GM21526 (cell line): ENCODE data around the gene PRXL2A.

Experiments
- ATAC-seq: cut with Tn5 transposase; IDR thresholded peaks from one replicate; pipeline ENCODE4 v1.9.1; 2021; ENCODE audit warnings: moderate library complexity; ENCODE audit not compliant: unreplicated experiment, low FRiP score

The PRXL2A gene

DNA sequence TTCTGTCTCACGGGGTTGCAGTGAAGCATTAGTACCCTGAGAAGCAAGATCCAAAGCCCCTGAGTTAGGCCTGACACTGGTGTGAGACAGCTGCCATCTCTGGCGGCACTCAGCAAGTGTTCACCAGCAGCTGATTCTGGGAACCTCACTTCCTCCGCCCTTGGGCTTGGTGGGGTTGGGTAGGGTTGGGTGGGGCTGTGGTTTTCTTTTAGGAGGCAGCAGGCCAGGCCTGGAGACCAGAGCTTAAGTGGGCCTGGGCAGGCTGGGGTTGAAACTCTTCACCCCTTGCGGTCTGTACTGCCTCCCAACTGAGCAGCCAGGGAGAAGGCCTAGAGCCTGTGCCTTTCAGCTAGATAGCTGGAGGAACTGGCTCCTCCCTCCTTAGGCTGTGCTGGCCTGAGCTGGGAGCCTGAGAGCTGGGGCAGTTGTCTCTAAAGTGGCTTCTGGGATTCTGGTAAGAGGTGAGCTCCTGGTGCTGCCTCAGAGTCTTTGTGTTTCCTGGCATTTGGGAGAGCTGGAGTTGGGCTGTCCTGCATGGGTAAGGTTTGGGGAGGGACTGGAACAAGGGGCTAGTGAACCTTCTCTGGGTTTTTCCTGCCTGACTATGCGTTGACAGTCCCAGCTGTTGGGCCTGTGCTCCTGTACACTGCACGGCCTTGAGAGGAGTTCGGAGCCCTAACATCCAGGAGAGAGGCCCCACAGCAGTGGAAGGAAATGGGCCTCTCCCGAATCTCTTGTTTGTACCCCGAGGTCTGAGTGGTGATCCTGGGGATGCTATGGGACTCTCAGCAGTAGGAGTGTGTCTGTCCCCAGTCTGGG is 50.9 kb downstream of the PRXL2A start:
- ATAC-seq: peak; percentile 48

DNA sequence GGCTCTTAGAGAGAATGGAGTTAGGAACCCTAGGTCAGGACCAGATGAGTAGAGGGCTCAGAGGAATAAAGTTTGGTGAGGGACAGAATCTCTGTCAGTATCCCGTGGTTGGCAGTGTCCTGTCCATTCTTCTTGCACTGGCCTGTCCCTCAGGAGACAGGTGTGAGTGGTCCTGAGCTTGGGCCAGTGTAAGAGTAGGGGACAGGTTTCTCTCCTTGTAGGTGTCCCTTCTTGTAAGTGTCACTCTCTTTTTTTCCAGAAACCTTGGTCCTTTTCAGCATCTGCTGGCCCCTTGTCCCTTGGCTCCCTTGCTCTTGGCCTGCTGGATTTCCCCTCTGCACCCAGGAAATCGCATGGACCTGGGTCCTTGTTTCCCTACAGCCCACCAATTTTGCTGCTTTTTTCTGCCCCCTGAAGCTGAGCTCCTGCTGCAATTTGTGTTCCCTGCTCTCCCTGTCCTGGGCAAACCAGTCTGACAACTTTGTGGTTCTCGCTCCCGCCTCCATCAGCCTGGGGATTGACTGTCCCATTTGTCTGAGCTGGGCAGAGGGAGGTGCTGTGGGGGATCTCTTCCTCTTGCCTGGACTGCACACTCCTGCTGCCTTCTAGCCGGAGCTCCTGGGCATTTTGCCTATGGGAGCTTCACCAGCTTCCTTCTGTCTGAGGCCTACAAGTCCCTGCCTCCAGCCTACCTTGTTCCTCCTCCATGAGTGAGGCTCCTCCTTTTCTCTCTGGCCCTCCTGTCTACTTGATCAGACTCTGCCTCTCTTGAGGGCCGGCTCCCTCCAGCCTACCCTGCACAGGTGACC is 52.3 kb downstream of the PRXL2A start:
- no peak for ATAC-seq

DNA sequence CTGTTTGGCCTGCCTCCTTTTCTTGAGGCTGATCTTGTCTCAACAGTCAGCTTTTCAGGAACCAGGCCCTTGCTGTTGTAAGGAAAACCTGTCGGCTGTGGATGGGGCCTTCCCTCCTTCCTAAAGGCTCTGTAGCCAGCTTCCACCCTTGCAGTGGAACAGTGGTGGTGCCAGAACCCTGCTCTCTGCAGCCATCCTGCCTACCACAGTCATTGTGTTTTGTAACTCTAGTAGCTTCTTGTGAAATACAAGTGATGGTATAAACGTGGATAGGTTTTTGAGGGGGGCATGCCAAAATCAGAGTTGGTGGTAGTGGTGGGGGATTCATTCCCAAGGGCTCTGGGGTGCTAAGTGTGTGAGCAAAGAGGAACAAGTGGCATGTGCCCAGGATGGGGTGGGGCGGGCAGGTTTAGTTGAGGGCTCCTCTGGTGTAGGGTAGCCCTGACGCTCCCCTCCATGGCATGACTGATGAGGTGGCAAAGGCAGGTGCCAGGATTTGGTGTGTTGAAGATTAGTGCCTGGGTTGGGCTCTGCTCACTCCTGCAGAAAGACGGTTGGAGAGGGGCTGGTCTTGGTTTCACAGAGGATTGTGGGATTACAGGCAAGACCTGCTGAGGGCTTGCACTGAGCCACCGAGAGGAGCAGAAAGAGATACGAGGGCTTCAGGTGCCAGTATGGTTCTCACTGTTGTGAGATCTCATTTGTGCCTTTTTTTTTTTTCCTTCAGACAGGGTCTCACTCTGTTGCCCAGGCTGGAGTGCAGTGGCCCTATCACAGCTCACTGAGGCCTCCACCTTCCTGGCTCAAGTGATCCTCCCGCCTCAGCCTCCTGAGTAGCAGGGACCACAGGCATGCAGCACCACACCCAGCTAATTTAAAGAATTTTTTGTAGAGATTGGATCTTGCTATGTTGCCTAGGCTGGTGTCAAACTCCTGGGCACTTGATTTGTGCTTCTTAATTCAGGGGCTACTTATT is 53.1 kb downstream of the PRXL2A start:
- no peak for ATAC-seq

DNA sequence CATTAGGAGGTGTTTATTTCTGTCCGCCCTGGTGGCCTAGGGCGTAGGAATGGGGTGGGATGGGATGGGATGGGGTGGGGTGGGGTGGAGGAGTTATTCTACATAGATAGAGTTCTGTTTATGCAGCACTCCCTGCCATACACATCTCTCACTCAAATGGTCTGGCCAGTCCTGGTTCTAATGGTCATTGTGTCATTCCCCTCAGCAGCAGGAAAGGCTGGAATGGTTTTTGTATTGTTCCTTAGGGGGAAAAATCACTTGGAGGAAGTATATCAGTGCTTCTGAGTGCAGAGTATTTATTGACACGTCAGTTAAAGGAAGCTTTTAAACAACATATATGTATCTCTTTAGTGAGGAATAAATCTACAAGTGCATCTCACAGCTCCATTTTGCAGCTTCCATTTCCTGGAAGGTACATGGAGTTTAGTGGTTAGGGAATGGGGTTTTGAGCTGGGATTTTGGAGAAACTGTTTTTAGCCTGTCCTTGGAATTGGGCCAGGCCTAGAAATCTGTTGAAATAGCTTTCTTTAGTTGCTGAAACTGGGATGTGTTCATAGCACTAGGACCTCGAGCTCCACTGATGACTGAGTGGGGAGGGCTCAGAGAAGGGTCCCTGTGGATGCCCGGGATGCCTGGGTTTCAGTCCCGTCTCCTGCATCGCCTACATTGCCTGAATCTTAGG is 54.1 kb downstream of the PRXL2A start:
- no peak for ATAC-seq

DNA sequence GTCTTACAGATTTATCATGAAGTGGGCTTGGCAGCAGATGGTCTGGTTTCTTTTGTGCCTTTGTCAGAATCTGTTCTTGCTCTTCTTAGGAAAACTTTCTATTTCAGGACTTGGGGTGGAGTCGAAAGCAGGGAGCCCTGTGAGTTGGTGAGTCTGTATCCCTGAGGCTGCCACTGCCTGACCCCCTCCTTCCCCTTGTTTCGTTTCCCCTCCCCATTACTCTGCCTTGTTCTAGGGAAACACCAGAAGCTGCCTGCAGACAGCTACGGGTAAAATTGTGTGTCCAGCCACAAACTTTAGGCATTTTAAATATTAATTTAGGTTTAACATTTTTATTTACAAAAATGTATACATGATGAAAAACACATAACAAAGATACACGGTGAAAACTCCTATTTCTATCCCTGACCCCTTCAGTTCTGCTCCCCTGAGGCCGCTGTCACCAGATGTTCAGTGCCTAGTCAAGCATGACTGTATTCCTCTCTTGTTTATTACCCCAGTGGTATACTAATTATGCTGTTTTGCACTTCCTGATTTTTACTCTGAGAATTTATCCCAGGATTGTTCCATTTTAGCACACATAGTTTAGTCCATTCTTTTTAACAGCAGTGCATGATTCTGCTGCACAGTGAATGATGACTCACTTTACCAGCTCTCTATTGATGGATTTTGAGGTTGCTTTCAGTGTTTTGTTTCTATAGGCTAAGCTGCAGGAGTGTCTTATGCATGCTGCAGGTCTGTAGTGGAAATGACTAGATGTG is 54.8 kb downstream of the PRXL2A start:
- peak; percentile 36 for ATAC-seq

DNA sequence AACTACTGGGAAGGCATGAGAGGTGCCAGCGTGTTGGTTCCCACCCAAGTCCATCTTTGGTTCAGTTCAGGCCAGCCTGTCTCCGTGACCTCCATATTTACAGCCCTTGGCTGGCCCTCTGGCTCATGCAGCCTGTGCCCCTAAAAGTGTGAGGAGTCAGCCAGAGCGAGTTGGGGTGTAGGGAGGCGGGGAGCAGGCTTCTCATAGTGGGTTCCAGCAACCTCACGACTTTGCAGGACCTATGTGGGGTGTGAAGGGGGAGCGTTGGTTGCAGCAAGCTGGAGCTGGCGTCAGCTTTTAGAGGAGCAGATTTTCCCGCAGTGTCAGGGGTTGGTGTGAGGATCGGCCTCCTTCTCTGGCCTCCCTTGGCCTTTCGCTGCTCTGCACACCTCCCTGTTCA is 55.5 kb downstream of the PRXL2A start:
- no peak for ATAC-seq

DNA sequence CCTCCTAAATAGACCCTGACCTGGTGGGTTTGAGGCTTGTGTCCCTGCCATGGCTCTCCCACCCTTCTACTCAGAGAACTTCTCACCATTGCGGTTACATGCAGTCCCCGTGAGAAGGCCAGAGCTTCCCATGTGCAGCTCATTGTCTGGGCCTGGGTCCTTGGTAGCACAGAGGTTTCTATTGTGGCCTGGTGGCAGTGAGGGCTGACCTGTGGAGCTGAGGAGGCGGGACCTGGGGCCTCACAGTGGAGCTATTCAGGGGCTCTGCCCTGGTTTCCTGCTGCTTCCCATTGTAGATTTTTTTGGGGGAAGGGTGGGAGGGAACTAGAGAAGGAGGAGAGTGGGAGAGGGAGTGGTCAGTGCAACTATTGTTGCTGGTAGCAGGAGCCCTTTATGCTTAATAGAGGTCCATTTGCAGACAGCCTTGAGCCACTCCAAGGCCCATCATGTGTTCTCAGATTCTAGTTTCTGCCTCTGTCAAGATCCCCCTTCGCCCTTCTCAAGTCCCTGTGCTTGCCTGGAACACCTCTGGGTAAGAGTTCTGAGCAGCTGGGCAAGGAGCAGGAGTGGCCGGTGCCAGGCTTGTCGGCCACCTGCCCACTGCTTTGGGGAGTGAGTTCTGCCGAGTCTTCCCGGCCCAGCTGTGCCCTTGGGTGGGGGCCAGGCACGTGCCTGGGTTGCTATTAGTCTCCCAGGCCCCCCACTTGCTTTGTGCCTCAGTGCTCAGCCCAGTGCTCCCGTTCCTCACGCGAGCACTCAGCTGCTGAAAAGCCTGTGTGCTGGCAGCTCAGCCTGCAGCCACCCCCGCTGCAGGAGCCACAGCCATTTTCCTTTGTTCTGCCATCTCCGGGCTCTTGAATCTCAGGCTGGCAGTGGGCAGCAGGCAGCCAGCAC is 56.5 kb downstream of the PRXL2A start:
- ATAC-seq: no peak

DNA sequence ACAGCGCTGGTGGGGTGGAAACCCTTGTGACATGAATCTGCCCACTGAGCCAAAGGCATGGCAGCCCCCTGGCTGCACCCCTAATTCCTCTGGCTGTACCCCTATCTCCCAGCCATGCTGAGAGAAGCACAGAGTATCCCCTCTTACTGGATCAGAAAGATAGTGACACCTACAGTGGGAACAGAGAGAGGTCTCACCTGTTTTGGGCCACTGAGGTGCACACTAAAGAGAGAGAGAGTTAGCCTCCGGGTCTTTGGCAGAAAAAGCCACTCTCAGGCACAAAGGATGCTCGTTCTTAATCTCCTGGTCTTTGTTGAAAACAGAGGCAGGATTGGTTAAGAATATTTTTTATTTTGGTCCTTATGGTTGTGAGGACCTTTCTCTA is 57.1 kb downstream of the PRXL2A start:
- no peak for ATAC-seq

DNA sequence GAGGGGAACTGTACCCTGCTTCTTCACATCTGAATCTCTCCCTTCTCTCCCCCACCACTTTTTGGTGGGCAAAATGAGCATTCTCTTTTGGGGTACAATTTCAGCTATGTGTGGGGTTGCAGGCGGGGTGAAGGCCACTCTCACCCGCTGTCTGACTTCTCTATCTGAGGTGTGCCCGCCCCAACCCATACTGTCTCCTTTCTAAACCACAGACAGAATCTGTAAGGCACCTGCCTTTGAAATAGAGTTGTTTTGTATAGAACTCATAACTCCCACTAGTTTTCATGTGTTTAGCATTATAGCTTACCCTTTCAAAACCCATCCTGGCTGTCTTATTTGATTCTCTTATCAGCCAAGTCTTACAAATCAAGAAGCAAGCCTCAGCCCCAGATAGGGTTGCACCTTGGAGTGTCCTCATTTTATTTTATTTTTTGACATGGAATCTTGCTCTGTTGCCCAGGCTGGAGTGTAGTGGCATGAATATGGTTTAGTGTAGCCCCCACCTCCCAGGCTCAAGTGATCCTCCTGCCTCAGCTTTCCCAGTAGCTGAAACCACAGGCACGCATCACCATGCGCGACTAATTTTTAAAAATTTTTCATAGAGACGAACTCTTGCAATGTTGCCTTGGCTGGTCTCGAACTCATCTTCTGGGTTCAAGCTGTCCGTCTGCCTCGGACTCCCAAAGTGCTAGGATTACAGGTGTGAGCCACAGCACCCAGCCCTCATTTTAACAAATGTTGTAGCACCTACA is 57.7 kb downstream of the PRXL2A start:
- no peak for ATAC-seq

DNA sequence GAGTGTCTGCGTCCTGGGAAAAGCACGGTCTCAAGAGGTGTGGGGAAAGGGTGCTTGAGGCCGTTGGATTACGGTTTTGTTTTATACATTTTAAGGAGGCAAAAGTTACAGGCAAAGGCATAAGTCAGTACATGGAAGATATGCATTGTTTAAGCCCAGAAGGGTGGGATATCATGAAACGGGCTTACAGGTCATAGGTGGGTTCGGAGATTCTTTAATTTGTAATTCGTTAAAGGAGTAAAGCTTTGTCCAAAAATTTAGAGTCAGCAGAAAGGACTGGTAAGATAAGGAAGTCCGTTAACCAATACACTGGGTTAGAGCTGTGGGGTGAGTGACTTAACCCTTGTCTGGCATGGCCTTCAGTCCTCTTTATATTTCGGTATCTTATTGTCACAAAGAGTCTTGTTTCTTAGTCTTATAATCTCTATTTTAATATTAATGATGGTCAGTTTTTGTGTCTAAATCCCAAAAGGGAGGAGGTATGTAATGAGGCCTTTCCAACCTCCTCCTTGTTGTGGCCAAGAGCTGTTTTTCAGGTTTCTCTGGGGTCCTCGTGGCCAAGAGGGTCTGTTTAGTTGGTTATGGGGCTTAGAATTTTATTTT is 58.5 kb downstream of the PRXL2A start:
- ATAC-seq: no peak

DNA sequence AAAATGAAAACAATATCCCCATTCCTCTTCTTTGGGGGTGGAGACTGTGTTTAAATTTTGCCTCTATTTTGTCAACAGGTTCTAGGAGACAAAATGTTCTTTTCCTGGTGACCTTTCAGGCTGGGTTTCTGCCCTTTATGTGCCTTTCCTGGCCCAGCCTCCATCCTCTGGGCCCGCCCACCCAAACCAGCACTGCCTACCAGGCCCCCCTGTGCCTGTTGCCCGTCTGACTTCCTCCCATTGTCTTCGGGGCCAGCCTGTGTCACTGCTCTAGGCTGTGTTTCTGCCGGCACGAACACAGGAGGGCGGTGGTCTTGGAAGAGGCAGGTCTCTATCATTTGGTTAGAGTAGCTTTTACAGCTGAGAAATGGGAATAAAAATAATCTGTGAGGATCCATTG is 59.7 kb downstream of the PRXL2A start:
- ATAC-seq: no peak

DNA sequence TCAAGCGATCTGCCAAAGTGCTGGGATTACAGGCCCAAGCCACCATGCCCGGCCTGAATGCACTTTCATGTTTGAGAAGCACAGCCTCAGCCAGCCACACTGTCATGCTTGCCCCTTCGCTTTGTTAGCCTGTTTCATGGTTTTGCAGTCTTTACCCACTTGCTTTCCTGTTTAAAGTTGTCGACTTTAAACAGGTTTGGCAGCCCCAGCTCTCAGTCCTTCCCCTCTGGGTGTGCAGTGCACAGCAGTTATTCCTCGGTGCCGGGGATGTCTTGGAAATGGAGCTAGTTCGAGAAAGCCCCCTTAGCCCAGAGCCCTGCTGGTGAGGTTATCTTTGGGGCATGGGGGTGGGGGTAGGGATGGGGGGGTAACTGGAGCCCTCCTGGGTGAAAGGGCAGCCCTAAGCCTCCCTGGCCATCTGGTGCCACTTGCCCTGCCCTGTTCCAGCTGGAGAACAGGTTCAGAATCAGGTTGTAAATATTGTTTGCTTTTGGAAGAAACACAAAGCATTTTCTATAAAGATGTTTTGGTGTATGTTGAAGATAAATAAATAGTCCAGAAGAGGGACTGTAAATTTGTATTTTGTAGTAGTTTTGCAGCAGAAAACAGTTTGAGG is 60.6 kb downstream of the PRXL2A start:
- ATAC-seq: no peak

DNA sequence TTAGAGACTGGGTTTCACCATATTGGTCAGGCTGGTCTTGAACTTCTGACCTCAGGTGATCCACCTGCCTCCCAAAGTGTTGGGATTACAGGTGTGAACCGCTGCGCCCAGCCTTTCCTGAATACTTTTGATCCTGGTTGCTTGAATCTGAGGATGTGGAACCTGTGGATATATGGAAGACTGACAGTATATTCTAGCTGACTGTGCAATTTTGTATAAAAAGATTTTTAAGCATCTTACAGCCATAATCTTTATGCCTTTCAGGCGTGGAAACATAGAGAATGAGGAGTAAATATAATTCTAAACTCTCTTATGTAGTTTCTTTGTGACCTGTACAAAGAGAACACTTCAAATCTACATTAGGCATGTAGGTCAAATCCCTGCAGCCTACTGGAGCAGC is 61.9 kb downstream of the PRXL2A start:
- no peak for ATAC-seq

DNA sequence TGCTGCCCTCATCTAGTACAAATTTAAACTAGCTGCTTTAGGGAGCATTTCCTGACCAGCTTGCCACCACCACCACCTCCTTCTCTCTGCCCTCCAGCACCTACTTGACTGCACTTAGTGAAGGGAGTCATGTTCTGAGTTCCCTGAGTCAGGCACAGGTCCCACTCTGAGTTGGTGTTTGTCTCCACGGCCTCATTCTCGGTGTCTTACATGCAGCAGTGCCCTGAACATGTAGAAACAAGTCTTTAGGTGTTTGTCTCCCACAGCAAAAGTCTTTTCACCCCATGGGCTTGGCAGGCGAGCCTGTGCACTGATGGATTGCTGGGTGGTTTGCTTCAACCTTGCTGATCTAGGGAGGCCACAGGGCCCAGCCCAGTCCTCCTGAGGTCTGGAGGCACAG is 62.6 kb downstream of the PRXL2A start:
- no peak for ATAC-seq

DNA sequence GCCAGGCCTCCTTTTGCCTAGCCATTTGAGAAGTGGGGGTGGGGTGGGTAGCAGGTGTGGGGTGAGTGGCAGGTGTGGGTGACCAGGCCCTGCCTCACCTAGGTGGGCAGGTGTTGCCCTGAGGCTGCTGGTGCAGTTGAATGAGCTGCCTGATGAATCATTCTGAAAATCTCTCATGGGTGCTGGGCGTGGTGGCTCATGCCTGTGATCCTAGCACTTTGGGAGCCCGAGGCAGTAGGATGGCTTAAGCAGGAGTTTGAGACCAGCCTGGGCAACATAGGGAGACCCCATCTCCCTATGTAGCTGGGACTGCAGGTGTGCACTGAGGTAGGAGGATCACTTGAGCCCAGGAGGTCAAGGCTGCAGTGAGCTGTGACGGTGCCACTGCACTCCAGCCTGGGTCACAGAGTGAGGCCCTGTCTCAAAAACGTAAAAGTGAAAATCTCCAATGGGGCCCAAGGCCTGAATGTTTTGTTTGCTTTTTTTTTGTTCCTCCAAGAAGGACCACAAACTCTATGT is 63.4 kb downstream of the PRXL2A start:
- peak; percentile 58 for ATAC-seq

DNA sequence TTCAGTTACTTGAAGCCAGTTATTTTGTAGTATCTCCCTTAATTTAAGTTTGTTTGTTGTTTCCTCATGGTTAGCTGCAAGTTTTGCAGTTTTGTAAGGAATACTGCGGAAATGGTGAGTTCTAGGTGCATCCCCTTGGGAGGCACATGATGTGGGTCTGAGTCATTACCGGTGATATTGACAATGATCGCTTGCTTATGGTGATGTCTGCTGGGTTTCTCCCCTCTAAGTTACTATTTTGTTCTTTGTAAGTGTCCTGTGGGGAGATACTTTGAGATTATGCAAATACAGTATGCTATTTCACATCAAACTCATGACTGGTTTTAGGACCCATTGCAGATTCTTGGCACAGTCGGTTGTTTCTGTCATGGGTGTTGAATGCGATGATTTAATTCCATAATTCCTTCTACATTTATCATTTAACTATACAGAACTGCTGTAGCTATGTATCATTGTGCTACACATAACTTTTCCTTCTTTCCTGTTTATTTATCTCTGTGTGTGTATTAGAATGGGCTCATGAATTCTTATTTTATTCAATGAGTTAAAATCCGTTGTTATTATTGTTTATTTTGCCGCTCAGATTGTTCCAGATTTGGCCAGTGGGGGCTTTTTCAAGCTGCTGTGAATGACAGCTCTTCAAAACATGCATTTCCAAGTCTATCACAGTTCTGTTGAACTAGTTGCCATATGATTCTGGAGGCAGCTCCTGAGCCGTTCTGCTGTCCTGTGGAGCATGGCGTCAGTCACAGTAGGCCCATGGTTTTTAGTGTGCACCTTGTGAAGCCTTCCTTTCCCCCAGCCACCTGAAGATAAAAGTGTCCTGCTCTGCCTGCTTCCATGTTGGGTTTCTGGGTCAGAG is 64.1 kb downstream of the PRXL2A start:
- ATAC-seq: peak; percentile 85
